Activated T-helper 17 cell treated with anti-CD3 and anti-CD28 coated beads, Interleukin-2, amount 50 U/mL, for 72 hours (primary cell): ENCODE results near the gene HNRNPA1. TPM values are rescaled to one million over a fixed set of nuclear protein-coding genes. Genes with fewer than 3 reads are reported as not detected.
"Not testable (repeated sequence)": the region's sequence is repeated elsewhere in the genome, so short reads cannot be mapped to it uniquely, and the experiment has no call there.

Source experiments
- ATAC-seq: fragments of 150-1000 bp; cut with Tn5 transposase; replicated peaks from 2 replicates; pipeline ENCODE4 v1.10.0; 2021; ENCODE audit warnings: mild to moderate bottlenecking, moderate library complexity
- H3K27ac Mint-ChIP-seq: one replicate; pipeline ENCODE4 v1.8.0; 2022; ENCODE audit warnings: mixed read lengths
- H3K27me3 Mint-ChIP-seq: one replicate; pipeline ENCODE4 v1.8.0; 2022; ENCODE audit warnings: mixed read lengths
- H3K36me3 Mint-ChIP-seq: one replicate; pipeline ENCODE4 v1.8.0; 2022; ENCODE audit warnings: low read depth, mild to moderate bottlenecking, mixed read lengths
- H3K4me1 Mint-ChIP-seq: one replicate; pipeline ENCODE4 v1.8.0; 2022; ENCODE audit warnings: mixed read lengths
- H3K4me3 Mint-ChIP-seq: one replicate; pipeline ENCODE4 v1.8.0; 2022; ENCODE audit warnings: mild to moderate bottlenecking, mixed read lengths
- H3K9me3 Mint-ChIP-seq: one replicate; pipeline ENCODE4 v1.8.0; 2022; ENCODE audit warnings: mixed read lengths
- total RNA-seq, 2 donors: library from RNA; stranded (reverse); gene quantifications; one replicate each; pipeline ENCODE4 v1.2.3, GENCODE V29; 2022

Gene HNRNPA1
- 1,000 to 10,000 TPM; 1,204 to 1,551 TPM for total RNA-seq

DNA sequence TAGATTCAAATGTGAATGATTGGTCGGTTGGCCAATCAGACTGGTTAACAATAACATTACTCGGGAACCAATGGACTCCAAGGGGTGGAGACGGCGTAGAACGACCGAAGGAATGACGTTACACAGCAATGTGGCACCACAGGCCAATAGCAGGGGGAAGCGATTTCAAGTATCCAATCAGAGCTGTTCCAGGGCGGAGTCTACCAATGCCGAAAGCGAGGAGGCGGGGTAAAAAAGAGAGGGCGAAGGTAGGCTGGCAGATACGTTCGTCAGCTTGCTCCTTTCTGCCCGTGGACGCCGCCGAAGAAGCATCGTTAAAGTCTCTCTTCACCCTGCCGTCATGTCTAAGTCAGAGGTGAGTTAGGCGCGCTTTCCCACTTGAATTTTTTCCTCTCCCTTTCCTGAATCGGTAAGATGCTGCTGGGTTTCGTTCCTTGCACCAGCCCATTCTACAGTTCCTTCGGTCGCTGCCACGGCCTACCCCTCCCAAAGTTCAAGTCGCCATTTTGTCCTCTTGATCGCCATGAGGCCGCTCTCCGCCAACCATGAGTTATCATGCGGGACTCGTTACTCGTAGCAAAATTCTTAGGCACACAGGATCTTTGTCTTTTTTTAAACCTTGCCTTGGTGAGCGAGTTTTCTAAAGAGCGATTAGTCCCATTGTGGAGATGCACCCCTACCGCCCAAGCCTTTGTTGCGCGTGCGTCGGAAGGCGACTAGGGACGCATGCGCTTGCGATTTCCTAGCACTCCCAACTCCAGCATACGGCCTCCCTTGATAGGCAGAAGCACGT lies at the start of gene HNRNPA1:
TSS of gene HNRNPA1 (plus strand) at position 259 of the 793 bp plus-strand sequence. CDS start at position 341, 82 bp downstream.
- Mint-ChIP-seq H3K27ac (no peak within 1 kb of the TSS), H3K4me3 (no peak within 1 kb of the TSS), H3K4me1 (peaks cover 29% of the 10 kb centered on the region), H3K27me3 (no peaks in the 10 kb centered on the region), H3K36me3 (peaks cover 13% of the 10 kb centered on the region), H3K9me3 (no peaks in the 10 kb centered on the region)
- peak; percentile 88 for ATAC-seq

DNA sequence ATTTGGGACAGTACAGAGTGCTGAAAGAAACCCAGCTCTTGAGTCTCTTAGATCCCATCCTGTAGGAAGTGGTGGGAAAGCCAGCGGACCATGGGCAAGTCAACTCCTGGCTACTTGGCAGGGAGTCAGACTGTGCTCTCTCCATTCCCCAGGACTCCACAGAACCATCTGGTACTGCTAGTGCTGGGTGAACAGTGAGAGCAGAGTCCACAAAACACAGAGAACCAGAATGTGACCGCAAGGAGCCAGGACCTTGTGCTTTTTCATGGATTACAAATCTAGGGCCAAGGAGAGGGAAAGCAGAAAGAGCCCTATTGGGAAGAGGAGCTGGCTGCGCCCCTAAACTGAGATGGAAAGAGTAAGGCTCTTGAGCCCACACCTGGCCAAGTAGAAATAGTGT lies 49.3 kb upstream of the HNRNPA1 start:
- not testable (repeated sequence) for H3K27me3 Mint-ChIP-seq, H3K4me1 Mint-ChIP-seq, H3K27ac Mint-ChIP-seq, ATAC-seq, H3K36me3 Mint-ChIP-seq, H3K9me3 Mint-ChIP-seq, H3K4me3 Mint-ChIP-seq

DNA sequence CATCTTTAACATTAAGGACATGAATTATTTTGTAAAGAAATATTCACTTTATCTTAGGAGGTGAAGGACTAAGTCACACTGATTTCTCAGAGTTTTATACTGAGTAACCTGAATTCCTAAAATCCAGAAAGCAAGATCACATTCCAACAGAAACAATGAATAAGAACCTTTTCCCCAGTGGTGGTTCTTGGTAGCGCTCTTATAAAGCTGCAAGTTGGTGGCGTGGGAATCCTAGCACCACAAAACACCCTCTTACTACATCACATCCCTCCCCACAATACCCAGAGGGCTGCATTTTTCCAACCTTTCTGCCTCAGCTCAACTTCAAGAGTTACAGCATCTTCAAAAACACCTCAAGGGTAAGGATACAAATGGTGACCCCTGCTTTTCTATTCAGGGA lies 47.7 kb upstream of the HNRNPA1 start:
- H3K9me3 Mint-ChIP-seq, result no peaks in the 10 kb centered on the region
- H3K27ac Mint-ChIP-seq, result no peak overlapping the region
- no peak for ATAC-seq
- no peak overlapping the region for H3K4me3 Mint-ChIP-seq
- no peaks in the 10 kb centered on the region for H3K4me1 Mint-ChIP-seq
- no peaks in the 10 kb centered on the region for H3K27me3 Mint-ChIP-seq
- peaks cover 15% of the 10 kb centered on the region for H3K36me3 Mint-ChIP-seq

DNA sequence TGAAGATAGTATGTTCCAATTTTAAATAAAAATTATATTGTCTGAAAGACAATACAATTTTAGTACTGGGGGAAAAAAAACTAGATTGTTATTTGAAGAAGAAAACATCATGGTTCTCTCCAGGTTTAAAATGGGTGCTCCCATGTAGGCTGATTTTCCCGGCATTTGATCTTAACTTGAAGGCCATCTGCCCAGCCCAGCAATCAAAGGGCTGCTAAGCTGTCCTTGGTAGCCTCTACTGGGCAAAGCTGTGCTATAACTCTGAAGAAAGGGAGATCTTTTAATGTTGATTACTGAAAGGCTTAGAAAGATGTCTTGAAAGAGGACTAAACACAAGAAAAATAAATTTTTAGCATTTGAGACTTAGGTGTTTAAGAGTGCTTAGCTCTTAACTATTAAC lies 42.0 kb upstream of the HNRNPA1 start:
- no peak overlapping the region for H3K27ac Mint-ChIP-seq
- no peak for ATAC-seq
- no peaks in the 10 kb centered on the region for H3K9me3 Mint-ChIP-seq
- H3K36me3 Mint-ChIP-seq, result peaks cover 51% of the 10 kb centered on the region
- H3K4me1 Mint-ChIP-seq, result peaks cover 7% of the 10 kb centered on the region
- H3K27me3 Mint-ChIP-seq, result no peaks in the 10 kb centered on the region
- no peak overlapping the region for H3K4me3 Mint-ChIP-seq

DNA sequence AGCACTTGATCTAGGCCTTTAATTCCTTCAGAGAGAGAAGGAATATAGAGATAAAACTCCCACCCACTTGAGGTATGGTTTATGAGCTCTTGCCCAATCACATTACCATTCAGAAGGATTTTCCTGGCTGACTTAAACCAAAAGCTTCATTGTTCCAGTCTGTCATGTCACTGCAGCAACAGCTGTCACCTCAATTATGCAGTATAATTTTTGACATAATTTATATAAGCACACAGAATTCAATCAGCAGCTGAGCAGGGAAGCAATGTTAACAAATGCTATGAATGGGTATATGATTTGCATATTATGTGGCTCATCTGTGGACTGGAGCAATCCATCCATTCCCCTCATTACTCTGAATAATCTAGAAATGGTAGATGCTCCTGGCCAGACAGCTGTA lies 40.9 kb upstream of the HNRNPA1 start:
- Mint-ChIP-seq H3K4me3 (no peak overlapping the region), H3K9me3 (no peaks in the 10 kb centered on the region)

DNA sequence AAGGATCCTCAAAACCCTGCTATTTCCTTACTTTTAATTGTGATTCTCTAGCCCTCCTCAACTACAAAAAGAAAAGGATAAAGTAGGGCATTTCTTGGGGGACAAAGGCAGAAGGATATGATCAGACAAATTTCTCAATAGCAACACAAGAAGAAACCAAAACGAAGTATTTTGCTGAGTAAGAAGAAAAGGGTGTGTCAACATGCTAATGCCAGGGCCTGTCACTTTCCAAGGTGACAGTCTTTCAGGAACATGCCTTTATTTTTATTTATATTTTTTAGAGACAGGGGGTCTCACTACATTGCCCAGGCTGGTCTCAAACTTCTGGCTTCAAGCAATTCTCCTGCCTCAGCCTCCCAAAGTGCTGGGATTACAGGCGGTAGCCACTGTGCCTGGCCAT lies 40.4 kb upstream of the HNRNPA1 start:
- Mint-ChIP-seq H3K36me3 (peaks cover 62% of the 10 kb centered on the region), H3K27me3 (no peaks in the 10 kb centered on the region), H3K4me3 (no peak overlapping the region), H3K9me3 (no peaks in the 10 kb centered on the region), H3K4me1 (peaks cover 7% of the 10 kb centered on the region), H3K27ac (peak overlapping the region; percentile 52)
- no peak for ATAC-seq

More for the DNA sequence above, 40.9 kb upstream of the HNRNPA1 start:
- Mint-ChIP-seq H3K27me3 (no peaks in the 10 kb centered on the region), H3K4me1 (peaks cover 7% of the 10 kb centered on the region), H3K27ac (peak overlapping the region; percentile 41), H3K36me3 (peaks cover 57% of the 10 kb centered on the region)
- no peak for ATAC-seq

DNA sequence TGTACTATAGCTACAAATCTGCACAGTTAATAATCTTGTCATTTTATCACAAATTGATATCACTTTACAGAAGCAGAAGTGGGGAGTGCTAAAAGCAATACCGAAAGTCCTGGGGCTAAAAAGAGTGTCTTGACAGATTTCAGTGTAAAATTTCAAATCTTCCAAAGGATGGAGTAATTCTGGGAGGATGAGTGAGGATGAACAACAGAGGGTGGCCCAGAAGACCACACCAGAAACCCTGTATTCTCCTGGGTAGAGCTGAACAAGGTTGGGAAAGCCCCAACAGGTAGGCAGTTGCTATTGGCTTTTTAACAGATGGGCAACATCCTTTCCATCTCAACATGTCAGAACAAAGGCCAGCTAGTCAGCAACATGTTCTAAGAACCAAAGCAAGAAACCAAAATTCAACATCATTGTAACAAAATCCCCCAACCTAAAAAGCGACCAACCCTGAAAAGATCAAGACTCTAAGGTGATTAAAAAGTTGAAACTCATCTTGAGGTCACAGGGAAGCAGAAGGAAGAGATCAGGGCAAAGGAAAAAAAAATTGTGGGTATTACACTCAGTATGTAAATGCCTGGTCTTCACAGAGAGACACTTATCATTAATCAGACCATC lies 39.4 kb upstream of the HNRNPA1 start:
- H3K27me3 Mint-ChIP-seq, result no peaks in the 10 kb centered on the region
- ATAC-seq, result peak; percentile 92
- H3K36me3 Mint-ChIP-seq, result peaks cover 65% of the 10 kb centered on the region
- H3K27ac Mint-ChIP-seq, result peak overlapping the region; percentile 52
- H3K9me3 Mint-ChIP-seq, result no peaks in the 10 kb centered on the region
- peak overlapping the region; percentile 8 for H3K4me3 Mint-ChIP-seq
- H3K4me1 Mint-ChIP-seq, result peaks cover 7% of the 10 kb centered on the region

DNA sequence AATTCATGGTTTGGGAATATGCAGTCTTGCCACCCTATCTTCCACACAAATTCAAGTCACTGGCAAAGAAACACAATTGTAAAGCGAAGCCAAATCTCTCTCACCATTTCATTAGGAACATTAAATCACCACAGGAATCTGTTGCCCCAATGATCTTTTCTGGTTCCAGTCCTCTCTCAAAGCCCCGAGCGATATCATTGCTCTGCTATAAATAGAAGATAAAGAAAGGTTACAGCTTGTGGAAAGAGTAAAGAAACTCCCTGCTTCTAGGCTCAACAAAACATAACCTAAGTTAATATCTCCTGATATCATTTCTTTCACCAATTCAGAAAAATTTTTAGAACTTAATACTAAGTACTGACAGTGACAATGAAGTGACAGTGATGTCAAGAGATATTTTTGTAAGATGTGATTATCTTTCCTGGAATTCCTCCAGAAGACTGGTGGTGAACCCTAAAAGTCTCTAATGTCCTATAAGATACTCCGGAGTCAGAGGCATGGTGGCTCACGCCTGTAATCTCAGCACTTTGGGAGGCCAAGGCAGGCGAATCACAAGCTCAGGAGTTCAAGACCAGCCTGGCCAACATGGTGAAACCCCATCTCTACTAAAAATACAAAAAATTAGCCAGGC lies 34.4 kb upstream of the HNRNPA1 start:
- Mint-ChIP-seq H3K27me3 (no peaks in the 10 kb centered on the region), H3K36me3 (peaks cover 80% of the 10 kb centered on the region), H3K9me3 (no peaks in the 10 kb centered on the region), H3K4me1 (peaks cover 11% of the 10 kb centered on the region), H3K27ac (no peak overlapping the region), H3K4me3 (no peak overlapping the region)
- ATAC-seq, result no peak

DNA sequence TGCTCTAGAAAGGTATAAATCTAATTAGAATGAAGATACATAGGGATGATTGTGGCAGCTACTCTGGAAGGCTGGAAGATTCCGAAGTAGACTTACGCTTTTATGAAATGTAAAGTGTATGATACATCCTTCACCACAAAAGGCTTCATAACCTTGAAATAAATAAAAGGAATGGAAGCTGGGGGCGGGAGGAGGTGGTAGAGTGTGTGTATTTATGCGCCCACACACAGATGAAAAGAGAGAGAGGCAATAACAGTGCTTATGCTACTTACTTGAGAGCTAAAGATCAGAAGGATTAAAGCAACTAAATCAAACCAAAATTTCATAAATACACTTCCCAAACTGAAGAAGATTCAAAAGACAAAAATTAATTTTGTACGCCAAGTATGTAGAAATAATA lies 31.0 kb upstream of the HNRNPA1 start:
- ATAC-seq, result no peak
- Mint-ChIP-seq H3K27me3 (no peaks in the 10 kb centered on the region), H3K4me3 (no peak overlapping the region), H3K27ac (no peak overlapping the region), H3K4me1 (peaks cover 5% of the 10 kb centered on the region), H3K36me3 (peaks cover 92% of the 10 kb centered on the region), H3K9me3 (no peaks in the 10 kb centered on the region)

DNA sequence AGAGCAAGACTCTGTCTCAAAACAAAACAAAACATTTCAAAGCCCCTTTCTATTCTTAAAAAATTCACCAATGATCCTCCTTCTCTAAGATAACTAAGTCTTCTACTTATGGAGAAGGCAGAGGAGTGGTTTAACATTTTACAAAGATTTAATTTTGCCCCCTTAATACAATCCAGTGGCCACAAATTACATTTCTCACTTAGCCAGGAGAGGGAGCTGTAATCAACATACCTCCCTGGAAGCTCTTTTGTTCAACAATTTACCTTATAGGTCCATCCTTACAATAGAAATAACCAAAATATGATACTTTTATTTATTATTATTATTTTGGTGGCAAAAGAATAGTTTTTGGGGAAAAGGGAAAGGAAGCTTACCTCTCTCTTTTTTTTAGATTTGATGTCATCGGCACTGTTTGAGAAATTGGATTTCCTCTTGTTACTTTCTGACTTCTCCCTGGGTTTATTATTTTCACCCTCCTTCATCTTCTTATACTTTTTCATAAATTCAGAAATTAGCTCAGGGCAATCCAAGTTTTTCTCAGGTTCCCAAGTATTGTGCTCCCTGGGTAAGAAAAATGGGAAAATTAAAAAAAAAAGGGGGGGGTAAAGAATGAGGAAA lies 28.8 kb upstream of the HNRNPA1 start:
- Mint-ChIP-seq H3K36me3 (peaks cover 89% of the 10 kb centered on the region), H3K9me3 (no peaks in the 10 kb centered on the region), H3K27me3 (no peaks in the 10 kb centered on the region), H3K4me3 (no peak overlapping the region), H3K4me1 (peaks cover 5% of the 10 kb centered on the region), H3K27ac (no peak overlapping the region)
- ATAC-seq, result no peak

DNA sequence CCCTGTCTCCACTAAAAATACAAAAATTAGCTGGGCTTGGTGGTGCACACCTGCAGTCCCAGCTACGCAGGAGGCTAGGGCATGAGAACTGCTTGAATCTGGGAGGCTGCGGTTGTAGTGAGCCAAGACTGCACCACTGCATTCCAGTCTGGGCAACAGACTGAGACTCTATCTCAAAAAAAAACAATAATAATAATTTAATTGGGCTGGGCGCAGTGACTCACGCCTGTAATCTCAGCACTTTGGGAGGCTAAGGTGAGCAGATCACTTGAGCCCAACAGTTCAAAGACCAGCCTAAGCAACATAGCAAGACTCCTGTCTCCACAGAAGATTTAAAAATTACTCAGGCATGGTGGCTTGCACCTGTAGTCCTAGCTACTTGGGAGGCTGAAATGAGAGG lies 27.3 kb upstream of the HNRNPA1 start:
- no peak for ATAC-seq
- Mint-ChIP-seq H3K36me3 (peaks cover 92% of the 10 kb centered on the region), H3K27me3 (no peaks in the 10 kb centered on the region), H3K4me3 (no peak overlapping the region), H3K9me3 (no peaks in the 10 kb centered on the region), H3K27ac (no peak overlapping the region), H3K4me1 (peaks cover 5% of the 10 kb centered on the region)

DNA sequence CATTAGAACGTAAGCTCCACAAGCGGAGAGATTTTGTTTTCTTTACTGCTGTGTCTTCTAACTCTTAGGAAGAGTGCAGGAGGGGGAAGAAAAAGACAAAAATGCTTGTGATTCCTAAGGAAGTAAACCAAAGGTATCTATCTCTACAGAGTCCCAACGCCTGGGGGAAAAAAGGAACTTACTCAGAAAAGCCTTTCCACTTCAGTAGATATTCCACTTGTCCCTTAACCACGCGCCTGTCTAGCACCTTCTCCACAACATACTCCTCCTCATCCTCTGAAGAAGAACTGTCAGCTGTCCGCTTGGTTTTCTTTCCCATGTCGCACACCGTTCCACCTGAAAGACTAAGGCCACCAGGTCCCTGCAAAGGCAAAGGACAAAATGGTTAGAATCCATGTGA lies 23.2 kb upstream of the HNRNPA1 start:
- Mint-ChIP-seq H3K27ac (peak overlapping the region; percentile 26), H3K9me3 (no peaks in the 10 kb centered on the region), H3K36me3 (peaks cover 54% of the 10 kb centered on the region), H3K4me1 (no peaks in the 10 kb centered on the region), H3K27me3 (no peaks in the 10 kb centered on the region), H3K4me3 (no peak overlapping the region)
- no peak for ATAC-seq

DNA sequence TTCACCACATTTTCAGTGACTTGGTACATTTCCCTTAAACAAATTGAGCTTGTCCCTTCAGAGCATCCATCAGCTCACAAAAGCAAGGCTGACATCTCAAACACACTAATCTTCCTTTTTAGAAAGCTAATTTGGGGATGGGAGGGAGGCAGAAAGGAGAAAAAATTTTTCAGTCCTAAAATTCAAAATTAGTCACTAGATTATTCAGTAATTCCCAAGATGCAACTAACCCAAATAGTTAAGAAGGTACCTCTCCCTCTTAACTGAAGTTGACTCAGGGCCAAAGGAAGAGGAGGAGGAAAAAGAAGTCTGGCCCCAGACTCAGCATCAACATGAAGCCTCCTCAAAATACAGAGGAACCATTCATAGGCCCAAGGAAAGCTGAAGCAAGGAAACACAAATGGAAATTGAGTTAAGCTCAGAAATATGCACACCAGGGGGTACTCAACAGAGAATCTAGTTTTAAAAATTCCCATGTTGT lies 22.3 kb upstream of the HNRNPA1 start:
- no peaks in the 10 kb centered on the region for H3K27me3 Mint-ChIP-seq
- H3K27ac Mint-ChIP-seq, result no peak overlapping the region
- no peaks in the 10 kb centered on the region for H3K4me1 Mint-ChIP-seq
- ATAC-seq, result no peak
- no peak overlapping the region for H3K4me3 Mint-ChIP-seq
- H3K36me3 Mint-ChIP-seq, result peaks cover 46% of the 10 kb centered on the region
- H3K9me3 Mint-ChIP-seq, result no peaks in the 10 kb centered on the region

DNA sequence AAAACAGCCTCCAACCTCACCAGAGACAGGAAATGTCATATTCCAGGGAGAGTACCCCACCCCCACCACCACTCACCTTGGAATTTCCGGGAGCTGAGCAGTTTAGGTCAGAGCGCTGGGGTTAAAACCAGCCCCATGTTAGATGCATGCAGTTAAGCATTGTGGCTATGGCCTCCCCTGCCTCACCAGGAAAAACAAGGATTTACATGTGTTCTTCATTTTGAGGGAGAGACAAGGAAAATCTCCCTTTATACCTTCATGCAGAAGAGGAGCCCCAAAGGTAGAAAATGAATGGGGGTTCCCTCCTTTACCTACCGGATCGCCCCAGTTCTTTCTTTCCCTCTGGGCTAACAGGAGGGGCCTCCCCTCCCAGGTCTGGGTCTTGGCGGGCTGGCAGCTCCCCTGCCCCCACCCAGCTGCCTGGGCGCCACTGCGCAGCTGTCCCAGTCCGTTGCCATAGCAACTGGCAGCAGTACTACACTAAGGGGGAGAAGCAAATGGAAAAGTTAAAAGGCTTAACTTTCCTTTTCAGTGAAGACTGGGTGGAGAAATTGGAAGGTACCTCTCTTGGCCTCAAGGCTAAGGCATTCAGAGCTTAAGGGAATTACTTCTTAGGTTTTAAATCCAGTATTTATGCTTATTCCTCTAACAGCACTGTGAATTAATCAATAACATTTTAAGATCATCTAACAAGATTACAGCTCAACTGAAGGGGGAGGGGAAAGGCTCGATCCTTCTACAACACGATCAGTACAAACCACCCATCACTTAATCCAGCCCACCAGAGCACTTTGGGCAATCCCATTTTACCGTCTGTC lies 21.1 kb upstream of the HNRNPA1 start:
- Mint-ChIP-seq H3K4me3 (peak overlapping the region; percentile 51), H3K4me1 (no peaks in the 10 kb centered on the region), H3K27me3 (no peaks in the 10 kb centered on the region), H3K27ac (peak overlapping the region; percentile 62), H3K36me3 (peaks cover 35% of the 10 kb centered on the region), H3K9me3 (no peaks in the 10 kb centered on the region)
- ATAC-seq, result peak; percentile 47
